Smooth muscle cell (in vitro differentiated cells): ENCODE data around the gene GNA15. TPM values are rescaled to one million over a fixed set of nuclear protein-coding genes. Genes with fewer than 3 reads are reported as not detected.

Source experiments
- DNase-seq: peaks from one replicate; lab custom pipeline; 2025; ENCODE audit not compliant: unreplicated experiment; lab: John Stamatoyannopoulos, UW
- H2AFZ ChIP-seq: fragments of 200-600 bp; sonication (generic); 2 replicates; pipeline ENCODE4 v1.6.0; 2016; ENCODE audit warnings: antibody characterized with exemption, low read depth, mild to moderate bottlenecking
- H3F3A ChIP-seq: fragments of 200-600 bp; sonication (generic); 2 replicates; pipeline ENCODE4 v1.6.0; 2017; ENCODE audit warnings: antibody characterized with exemption, low read depth
- H3K27ac ChIP-seq: fragments of 200-600 bp; sonication (generic); 2 replicates; pipeline ENCODE4 v1.5.1; 2016; ENCODE audit warnings: low read depth, mild to moderate bottlenecking
- H3K27me3 ChIP-seq: fragments of 200-600 bp; sonication (generic); 2 replicates; pipeline ENCODE4 v1.6.1; 2016; ENCODE audit warnings: low read depth, mild to moderate bottlenecking
- H3K36me3 ChIP-seq: fragments of 200-600 bp; sonication (generic); 2 replicates; pipeline ENCODE4 v1.5.1; 2016; ENCODE audit warnings: low read depth
- H3K4me1 ChIP-seq: fragments of 200-600 bp; sonication (generic); 2 replicates; pipeline ENCODE4 v1.5.1; 2016; ENCODE audit warnings: low read depth
- H3K4me2 ChIP-seq: fragments of 200-600 bp; sonication (generic); 2 replicates; pipeline ENCODE4 v1.6.0; 2016; ENCODE audit warnings: mild to moderate bottlenecking
- H3K4me3 ChIP-seq: fragments of 200-600 bp; sonication (generic); 2 replicates; pipeline ENCODE4 v1.5.1; 2016; ENCODE audit warnings: mild to moderate bottlenecking
- H3K79me2 ChIP-seq: fragments of 200-600 bp; sonication (generic); 2 replicates; pipeline ENCODE4 v1.6.0; 2016; ENCODE audit warnings: low read depth, mild to moderate bottlenecking
- H3K9ac ChIP-seq: fragments of 200-600 bp; sonication (generic); 2 replicates; pipeline ENCODE4 v1.6.0; 2016; ENCODE audit warnings: low read depth
- H3K9me3 ChIP-seq: fragments of 200-600 bp; sonication (generic); replicated peaks from 2 replicates; pipeline ENCODE4 v1.5.1; 2016; ENCODE audit warnings: low read depth
- H4K20me1 ChIP-seq: fragments of 200-600 bp; sonication (generic); 2 replicates; pipeline ENCODE4 v1.6.0; 2016; ENCODE audit warnings: low read depth
- CTCF ChIP-seq: fragments of 200-600 bp; sonication (generic); IDR thresholded peaks from 2 replicates; pipeline ENCODE4 v1.5.1; 2017; ENCODE audit warnings: borderline replicate concordance, mild to moderate bottlenecking, antibody characterized with exemption; ENCODE audit not compliant: insufficient read depth, poor library complexity, severe bottlenecking
- WGBS: methylation state at CpG from one replicate; pipeline ENCODE4 v1.1.7; 2016; ENCODE audit warnings: low lambda C conversion rate; 5-methylcytosine and 5-hydroxymethylcytosine counted together
- polyA plus RNA-seq: library from polyadenylated mRNA; unstranded; fragments of >200 nt; fragmentation: Nextera tagmentation; extraction: Ambion mirVana; gene quantifications from 2 replicates; pipeline ENCODE4 v1.2.1, GENCODE V29; 2016
- total RNA-seq: library from RNA; depleted of rRNA; stranded (reverse); fragments of >200 nt; gene quantifications from 2 replicates; pipeline ENCODE4 v1.2.3, GENCODE V29; 2014

Gene GNA15
- total and polyA plus RNA-seq, 2 experiments from 2014 or later, result 1.2 to 1.8 TPM

- Histone ChIP-seq H3K9ac (no peak overlapping the region), H4K20me1 (peaks cover 97% of the 10 kb centered on the region), H2AFZ (no peak overlapping the region)
Measured at GRCh38 chr19:3111586-3112247, 24.1 kb upstream of the GNA15 start.

GRCh38 chr19:3112375-3113099 lies 23.3 kb upstream of the GNA15 start:
- no peaks in the 10 kb centered on the region for H3F3A ChIP-seq
- H3K4me2 ChIP-seq, result no peak overlapping the region
- no peaks in the 10 kb centered on the region for H3K36me3 ChIP-seq
- WGBS, result 87% methylated on average over 38 of the region's 38 CpGs
- H3K9me3 ChIP-seq, result no peaks in the 10 kb centered on the region
- no peaks in the 10 kb centered on the region for H3K4me1 ChIP-seq
- no peak overlapping the region for H3K27ac ChIP-seq
- TF ChIP-seq CTCF, result no peak
- H3K27me3 ChIP-seq, result no peaks in the 10 kb centered on the region
- DNase-seq, result no peak
- H2AFZ ChIP-seq, result no peak overlapping the region
- H3K9ac ChIP-seq, result no peak overlapping the region
- peaks cover 23% of the 10 kb centered on the region for H3K79me2 ChIP-seq
- H3K4me3 ChIP-seq, result no peak overlapping the region
- H4K20me1 ChIP-seq, result peaks cover 93% of the 10 kb centered on the region

More at GRCh38 chr19:3111586-3112247, 24.1 kb upstream of the GNA15 start:
- Histone ChIP-seq H3K36me3 (no peaks in the 10 kb centered on the region), H3K79me2 (peaks cover 32% of the 10 kb centered on the region), H3K4me3 (no peak overlapping the region), H3K9me3 (no peaks in the 10 kb centered on the region), H3F3A (no peaks in the 10 kb centered on the region), H3K4me2 (no peak overlapping the region), H3K27me3 (no peaks in the 10 kb centered on the region), H3K4me1 (no peaks in the 10 kb centered on the region), H3K27ac (no peak overlapping the region)
- no peak for TF ChIP-seq CTCF
- no peak for DNase-seq
- 97% methylated on average over 17 of the region's 17 CpGs for WGBS

GRCh38 chr19:3113100-3114017 lies 22.5 kb upstream of the GNA15 start:
- Histone ChIP-seq H3K9me3 (no peaks in the 10 kb centered on the region), H3K4me1 (no peaks in the 10 kb centered on the region), H3K4me2 (no peak overlapping the region), H3K27ac (no peak overlapping the region), H3K9ac (no peak overlapping the region), H2AFZ (no peak overlapping the region), H3K79me2 (peaks cover 15% of the 10 kb centered on the region), H4K20me1 (peaks cover 85% of the 10 kb centered on the region), H3K27me3 (no peaks in the 10 kb centered on the region), H3F3A (no peaks in the 10 kb centered on the region), H3K36me3 (no peaks in the 10 kb centered on the region), H3K4me3 (no peak overlapping the region)
- DNase-seq, result no peak
- WGBS, result 95% methylated on average over 59 of the region's 59 CpGs
- TF ChIP-seq CTCF, result no peak
